GM23338 (cell line): ENCODE results near the gene WDR87. TPM values are rescaled to one million over a fixed set of nuclear protein-coding genes. Genes with fewer than 3 reads are reported as not detected.

Experiments used
- CREB1 ChIP-seq: fragments of 250-450 bp; sonication (Bioruptor Pico); IDR thresholded peaks from 2 replicates; pipeline ENCODE4 v1.5.0; 2020; ENCODE audit warnings: low read depth, mild to moderate bottlenecking, moderate library complexity
- EZH2 ChIP-seq: fragments of 200-600 bp; sonication (generic); IDR thresholded peaks from one replicate; pipeline ENCODE4 v1.8.0; 2017; ENCODE audit warnings: antibody characterized with exemption, mild to moderate bottlenecking, low read depth; ENCODE audit not compliant: unreplicated experiment
- EZH2phosphoT487 ChIP-seq: fragments of 200-600 bp; sonication (generic); IDR thresholded peaks from one replicate; pipeline ENCODE4 v1.8.1; 2018; ENCODE audit warnings: antibody characterized with exemption; ENCODE audit not compliant: unreplicated experiment
- NANOG ChIP-seq: IDR thresholded peaks from 2 replicates; pipeline ENCODE4 v1.6.1; 2016; ENCODE audit warnings: antibody characterized with exemption, borderline replicate concordance
- POLR2AphosphoS5 ChIP-seq: IDR thresholded peaks from 2 replicates; pipeline ENCODE4 v1.6.1; 2016; ENCODE audit warnings: antibody characterized with exemption, low read depth
- STAT1 ChIP-seq: IDR thresholded peaks from one replicate; pipeline ENCODE4 v1.6.1; 2016; ENCODE audit warnings: antibody characterized with exemption; ENCODE audit not compliant: unreplicated experiment
- polyA plus RNA-seq: library from polyadenylated mRNA; unstranded; fragments of >200 nt; fragmentation: Nextera tagmentation; extraction: Ambion mirVana; gene quantifications from 2 replicates; pipeline ENCODE4 v1.2.1, GENCODE V29; 2016
- total RNA-seq: library from RNA; depleted of rRNA; stranded (reverse); fragments of >200 nt; shearing (Covaris generic); gene quantifications from 2 replicates; pipeline ENCODE4 v1.2.3, GENCODE V29; 2014
- TF ChIP-seq, protein P1 (sequence below): fragments of 250-450 bp; sonication (Bioruptor Pico); IDR thresholded peaks from 2 replicates; pipeline ENCODE4 v1.5.0; 2020; ENCODE audit warnings: mild to moderate bottlenecking, moderate library complexity
- TF ChIP-seq, protein P2 (sequence below): IDR thresholded peaks from one replicate; pipeline ENCODE4 v1.6.1; 2018; ENCODE audit warnings: antibody characterized with exemption; ENCODE audit not compliant: unreplicated experiment

The WDR87 gene
- total and polyA plus RNA-seq, 2 experiments from 2014 or later: 0.02 TPM; not detected in 1

DNA sequence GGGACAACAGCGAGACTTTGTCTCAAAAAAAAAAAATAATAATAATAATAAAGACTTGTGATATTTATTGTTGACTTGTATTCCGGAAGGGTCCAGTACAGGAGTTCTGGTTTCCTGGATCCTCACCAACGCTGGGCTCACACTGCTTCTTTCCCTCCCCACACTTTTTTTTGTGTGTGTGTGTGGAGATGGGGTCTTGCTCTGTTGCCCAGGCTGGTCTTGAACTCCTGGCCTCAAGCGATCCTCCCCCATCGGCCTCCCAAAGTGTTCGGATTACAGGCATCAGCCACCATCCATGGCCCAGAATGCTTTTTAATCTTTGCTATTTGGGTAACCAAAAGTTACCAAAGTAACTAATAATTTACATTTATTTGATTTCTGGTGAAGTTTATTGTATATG is 39.7 kb upstream of the WDR87 start (continued):
- TF ChIP-seq, protein P1, sequence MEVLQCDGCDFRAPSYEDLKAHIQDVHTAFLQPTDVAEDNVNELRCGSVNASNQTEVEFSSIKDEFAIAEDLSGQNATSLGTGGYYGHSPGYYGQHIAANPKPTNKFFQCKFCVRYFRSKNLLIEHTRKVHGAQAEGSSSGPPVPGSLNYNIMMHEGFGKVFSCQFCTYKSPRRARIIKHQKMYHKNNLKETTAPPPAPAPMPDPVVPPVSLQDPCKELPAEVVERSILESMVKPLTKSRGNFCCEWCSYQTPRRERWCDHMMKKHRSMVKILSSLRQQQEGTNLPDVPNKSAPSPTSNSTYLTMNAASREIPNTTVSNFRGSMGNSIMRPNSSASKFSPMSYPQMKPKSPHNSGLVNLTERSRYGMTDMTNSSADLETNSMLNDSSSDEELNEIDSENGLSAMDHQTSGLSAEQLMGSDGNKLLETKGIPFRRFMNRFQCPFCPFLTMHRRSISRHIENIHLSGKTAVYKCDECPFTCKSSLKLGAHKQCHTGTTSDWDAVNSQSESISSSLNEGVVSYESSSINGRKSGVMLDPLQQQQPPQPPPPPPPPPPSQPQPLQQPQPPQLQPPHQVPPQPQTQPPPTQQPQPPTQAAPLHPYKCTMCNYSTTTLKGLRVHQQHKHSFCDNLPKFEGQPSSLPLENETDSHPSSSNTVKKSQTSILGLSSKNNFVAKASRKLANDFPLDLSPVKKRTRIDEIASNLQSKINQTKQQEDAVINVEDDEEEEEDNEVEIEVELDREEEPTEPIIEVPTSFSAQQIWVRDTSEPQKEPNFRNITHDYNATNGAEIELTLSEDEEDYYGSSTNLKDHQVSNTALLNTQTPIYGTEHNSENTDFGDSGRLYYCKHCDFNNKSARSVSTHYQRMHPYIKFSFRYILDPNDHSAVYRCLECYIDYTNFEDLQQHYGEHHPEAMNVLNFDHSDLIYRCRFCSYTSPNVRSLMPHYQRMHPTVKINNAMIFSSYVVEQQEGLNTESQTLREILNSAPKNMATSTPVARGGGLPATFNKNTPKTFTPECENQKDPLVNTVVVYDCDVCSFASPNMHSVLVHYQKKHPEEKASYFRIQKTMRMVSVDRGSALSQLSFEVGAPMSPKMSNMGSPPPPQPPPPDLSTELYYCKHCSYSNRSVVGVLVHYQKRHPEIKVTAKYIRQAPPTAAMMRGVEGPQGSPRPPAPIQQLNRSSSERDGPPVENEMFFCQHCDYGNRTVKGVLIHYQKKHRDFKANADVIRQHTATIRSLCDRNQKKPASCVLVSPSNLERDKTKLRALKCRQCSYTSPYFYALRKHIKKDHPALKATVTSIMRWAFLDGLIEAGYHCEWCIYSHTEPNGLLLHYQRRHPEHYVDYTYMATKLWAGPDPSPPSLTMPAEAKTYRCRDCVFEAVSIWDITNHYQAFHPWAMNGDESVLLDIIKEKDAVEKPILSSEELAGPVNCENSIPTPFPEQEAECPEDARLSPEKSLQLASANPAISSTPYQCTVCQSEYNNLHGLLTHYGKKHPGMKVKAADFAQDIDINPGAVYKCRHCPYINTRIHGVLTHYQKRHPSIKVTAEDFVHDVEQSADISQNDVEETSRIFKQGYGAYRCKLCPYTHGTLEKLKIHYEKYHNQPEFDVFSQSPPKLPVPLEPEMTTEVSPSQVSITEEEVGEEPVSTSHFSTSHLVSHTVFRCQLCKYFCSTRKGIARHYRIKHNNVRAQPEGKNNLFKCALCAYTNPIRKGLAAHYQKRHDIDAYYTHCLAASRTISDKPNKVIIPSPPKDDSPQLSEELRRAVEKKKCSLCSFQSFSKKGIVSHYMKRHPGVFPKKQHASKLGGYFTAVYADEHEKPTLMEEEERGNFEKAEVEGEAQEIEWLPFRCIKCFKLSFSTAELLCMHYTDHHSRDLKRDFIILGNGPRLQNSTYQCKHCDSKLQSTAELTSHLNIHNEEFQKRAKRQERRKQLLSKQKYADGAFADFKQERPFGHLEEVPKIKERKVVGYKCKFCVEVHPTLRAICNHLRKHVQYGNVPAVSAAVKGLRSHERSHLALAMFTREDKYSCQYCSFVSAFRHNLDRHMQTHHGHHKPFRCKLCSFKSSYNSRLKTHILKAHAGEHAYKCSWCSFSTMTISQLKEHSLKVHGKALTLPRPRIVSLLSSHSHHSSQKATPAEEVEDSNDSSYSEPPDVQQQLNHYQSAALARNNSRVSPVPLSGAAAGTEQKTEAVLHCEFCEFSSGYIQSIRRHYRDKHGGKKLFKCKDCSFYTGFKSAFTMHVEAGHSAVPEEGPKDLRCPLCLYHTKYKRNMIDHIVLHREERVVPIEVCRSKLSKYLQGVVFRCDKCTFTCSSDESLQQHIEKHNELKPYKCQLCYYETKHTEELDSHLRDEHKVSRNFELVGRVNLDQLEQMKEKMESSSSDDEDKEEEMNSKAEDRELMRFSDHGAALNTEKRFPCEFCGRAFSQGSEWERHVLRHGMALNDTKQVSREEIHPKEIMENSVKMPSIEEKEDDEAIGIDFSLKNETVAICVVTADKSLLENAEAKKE (CRISPR knock-in tag): no peak
- no peak for TF ChIP-seq EZH2phosphoT487
- no peak for TF ChIP-seq POLR2AphosphoS5
- no peak for TF ChIP-seq STAT1
- TF ChIP-seq NANOG: no peak
- no peak for TF ChIP-seq CREB1 (CRISPR knock-in tag)
- TF ChIP-seq, protein P2, sequence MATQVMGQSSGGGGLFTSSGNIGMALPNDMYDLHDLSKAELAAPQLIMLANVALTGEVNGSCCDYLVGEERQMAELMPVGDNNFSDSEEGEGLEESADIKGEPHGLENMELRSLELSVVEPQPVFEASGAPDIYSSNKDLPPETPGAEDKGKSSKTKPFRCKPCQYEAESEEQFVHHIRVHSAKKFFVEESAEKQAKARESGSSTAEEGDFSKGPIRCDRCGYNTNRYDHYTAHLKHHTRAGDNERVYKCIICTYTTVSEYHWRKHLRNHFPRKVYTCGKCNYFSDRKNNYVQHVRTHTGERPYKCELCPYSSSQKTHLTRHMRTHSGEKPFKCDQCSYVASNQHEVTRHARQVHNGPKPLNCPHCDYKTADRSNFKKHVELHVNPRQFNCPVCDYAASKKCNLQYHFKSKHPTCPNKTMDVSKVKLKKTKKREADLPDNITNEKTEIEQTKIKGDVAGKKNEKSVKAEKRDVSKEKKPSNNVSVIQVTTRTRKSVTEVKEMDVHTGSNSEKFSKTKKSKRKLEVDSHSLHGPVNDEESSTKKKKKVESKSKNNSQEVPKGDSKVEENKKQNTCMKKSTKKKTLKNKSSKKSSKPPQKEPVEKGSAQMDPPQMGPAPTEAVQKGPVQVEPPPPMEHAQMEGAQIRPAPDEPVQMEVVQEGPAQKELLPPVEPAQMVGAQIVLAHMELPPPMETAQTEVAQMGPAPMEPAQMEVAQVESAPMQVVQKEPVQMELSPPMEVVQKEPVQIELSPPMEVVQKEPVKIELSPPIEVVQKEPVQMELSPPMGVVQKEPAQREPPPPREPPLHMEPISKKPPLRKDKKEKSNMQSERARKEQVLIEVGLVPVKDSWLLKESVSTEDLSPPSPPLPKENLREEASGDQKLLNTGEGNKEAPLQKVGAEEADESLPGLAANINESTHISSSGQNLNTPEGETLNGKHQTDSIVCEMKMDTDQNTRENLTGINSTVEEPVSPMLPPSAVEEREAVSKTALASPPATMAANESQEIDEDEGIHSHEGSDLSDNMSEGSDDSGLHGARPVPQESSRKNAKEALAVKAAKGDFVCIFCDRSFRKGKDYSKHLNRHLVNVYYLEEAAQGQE: no peak
- TF ChIP-seq EZH2: no peak
